HG03354 (cell line): ENCODE data around the gene CPNE6.

ENCODE experiments used
- ATAC-seq: cut with Tn5 transposase; IDR thresholded peaks from one replicate; pipeline ENCODE4 v1.9.1; 2021; ENCODE audit warnings: mild to moderate bottlenecking; ENCODE audit not compliant: unreplicated experiment, poor library complexity, severe bottlenecking

CPNE6 gene

GRCh38 chr14:24116128-24116814 lies 44.9 kb downstream of the CPNE6 start:
- no peak for ATAC-seq

- ATAC-seq: no peak
Observed at GRCh38 chr14:24117179-24117578, 45.8 kb downstream of the CPNE6 start.

- ATAC-seq: no peak
Observed at GRCh38 chr14:24119691-24120090, 48.3 kb downstream of the CPNE6 start.

GRCh38 chr14:24121210-24121609 lies 49.8 kb downstream of the CPNE6 start:
- no peak for ATAC-seq

GRCh38 chr14:24122416-24122815 lies 51.1 kb downstream of the CPNE6 start:
- no peak for ATAC-seq

- no peak for ATAC-seq
Observed at GRCh38 chr14:24122898-24123297, 51.5 kb downstream of the CPNE6 start.

- ATAC-seq: no peak
Observed at GRCh38 chr14:24123424-24124417, 52.4 kb downstream of the CPNE6 start.

- no peak for ATAC-seq
Observed at GRCh38 chr14:24126939-24127338, 55.6 kb downstream of the CPNE6 start.

GRCh38 chr14:24127673-24128072 lies 56.3 kb downstream of the CPNE6 start:
- ATAC-seq: no peak
